Measurements from ENCODE around the gene PPARG. TPM values are rescaled to one million over a fixed set of nuclear protein-coding genes. Genes with fewer than 3 reads are reported as not detected.

The PPARG gene
- total RNA-seq, 1 donor from 2014 or later: not detected

DNA sequence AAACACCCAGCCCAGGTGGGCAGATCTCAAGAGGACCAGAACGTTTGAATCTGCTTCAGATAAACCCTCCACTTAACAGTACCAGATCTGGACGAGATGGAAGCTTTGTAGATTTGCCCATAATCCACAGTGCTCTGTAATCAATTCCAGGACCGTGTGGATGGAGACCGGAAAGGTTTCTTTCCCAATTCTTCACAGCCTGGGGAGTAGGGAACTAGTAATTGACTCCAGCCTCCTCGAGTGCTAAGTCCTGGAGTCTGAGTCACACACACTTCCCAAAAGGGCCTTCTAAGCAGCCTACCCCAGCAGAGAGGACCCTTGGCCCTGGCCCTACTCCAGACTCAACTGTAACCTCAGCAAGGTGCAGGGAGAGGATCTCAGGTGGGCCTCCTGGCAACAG lies 139.3 kb downstream of the PPARG start:
- H3K27me3 Mint-ChIP-seq (ENCODE audit: low read depth): no peaks in the 10 kb centered on the region
- H3K9me3 Mint-ChIP-seq: peaks cover 4% of the 10 kb centered on the region
- no peak overlapping the region for H3K4me3 Mint-ChIP-seq
- peaks cover 18% of the 10 kb centered on the region for H3K4me1 Mint-ChIP-seq
- H3K36me3 Mint-ChIP-seq (ENCODE audit: low read depth): no peaks in the 10 kb centered on the region
- DNase-seq (ENCODE audit: low read depth, low spot score): no peak
- no peak overlapping the region for H3K27ac Mint-ChIP-seq (ENCODE audit: unreplicated experiment)
- TF ChIP-seq, protein P1, sequence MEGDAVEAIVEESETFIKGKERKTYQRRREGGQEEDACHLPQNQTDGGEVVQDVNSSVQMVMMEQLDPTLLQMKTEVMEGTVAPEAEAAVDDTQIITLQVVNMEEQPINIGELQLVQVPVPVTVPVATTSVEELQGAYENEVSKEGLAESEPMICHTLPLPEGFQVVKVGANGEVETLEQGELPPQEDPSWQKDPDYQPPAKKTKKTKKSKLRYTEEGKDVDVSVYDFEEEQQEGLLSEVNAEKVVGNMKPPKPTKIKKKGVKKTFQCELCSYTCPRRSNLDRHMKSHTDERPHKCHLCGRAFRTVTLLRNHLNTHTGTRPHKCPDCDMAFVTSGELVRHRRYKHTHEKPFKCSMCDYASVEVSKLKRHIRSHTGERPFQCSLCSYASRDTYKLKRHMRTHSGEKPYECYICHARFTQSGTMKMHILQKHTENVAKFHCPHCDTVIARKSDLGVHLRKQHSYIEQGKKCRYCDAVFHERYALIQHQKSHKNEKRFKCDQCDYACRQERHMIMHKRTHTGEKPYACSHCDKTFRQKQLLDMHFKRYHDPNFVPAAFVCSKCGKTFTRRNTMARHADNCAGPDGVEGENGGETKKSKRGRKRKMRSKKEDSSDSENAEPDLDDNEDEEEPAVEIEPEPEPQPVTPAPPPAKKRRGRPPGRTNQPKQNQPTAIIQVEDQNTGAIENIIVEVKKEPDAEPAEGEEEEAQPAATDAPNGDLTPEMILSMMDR (conservative IDR thresholded peaks at IDR 0.05): no peak

DNA sequence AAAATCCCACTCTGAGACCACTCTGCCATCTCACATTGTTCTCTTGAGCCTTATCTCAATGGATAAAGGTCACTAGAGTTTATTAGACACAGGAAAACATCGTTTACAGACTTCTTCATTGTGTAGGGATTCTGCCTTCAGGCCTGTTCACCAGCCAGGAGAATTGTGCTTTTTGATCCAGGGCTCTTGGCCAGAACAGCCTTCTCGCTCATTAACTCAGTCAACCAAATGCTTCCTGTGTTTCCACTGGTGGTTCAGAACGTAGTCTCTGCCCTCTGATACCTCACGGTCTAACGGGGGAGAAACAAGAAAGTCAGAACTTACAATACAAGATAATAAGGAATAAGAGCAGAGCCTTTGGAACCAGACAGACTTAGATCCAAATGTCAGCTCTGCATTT lies 141.2 kb downstream of the PPARG start:
- peaks cover 4% of the 10 kb centered on the region for H3K9me3 Mint-ChIP-seq
- TF ChIP-seq, protein P1 (conservative IDR thresholded peaks at IDR 0.05): no peak
- H3K27ac Mint-ChIP-seq (ENCODE audit: unreplicated experiment): no peak overlapping the region
- no peaks in the 10 kb centered on the region for H3K36me3 Mint-ChIP-seq (ENCODE audit: low read depth)
- no peak for DNase-seq (ENCODE audit: low read depth, low spot score)
- H3K4me3 Mint-ChIP-seq: no peak overlapping the region
- H3K27me3 Mint-ChIP-seq (ENCODE audit: low read depth): peaks cover 1% of the 10 kb centered on the region
- H3K4me1 Mint-ChIP-seq: peaks cover 18% of the 10 kb centered on the region

DNA sequence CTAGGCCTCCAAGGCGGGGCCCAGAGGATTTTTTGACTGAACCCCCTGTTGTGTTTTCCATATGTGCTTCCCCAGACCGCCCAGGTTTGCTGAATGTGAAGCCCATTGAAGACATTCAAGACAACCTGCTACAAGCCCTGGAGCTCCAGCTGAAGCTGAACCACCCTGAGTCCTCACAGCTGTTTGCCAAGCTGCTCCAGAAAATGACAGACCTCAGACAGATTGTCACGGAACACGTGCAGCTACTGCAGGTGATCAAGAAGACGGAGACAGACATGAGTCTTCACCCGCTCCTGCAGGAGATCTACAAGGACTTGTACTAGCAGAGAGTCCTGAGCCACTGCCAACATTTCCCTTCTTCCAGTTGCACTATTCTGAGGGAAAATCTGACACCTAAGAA lies 145.0 kb downstream of the PPARG start:
- Mint-ChIP-seq H3K27me3 (ENCODE audit: low read depth) (peaks cover 18% of the 10 kb centered on the region), H3K27ac (ENCODE audit: unreplicated experiment) (no peak overlapping the region), H3K36me3 (ENCODE audit: low read depth) (no peaks in the 10 kb centered on the region), H3K4me3 (no peak overlapping the region), H3K9me3 (peaks cover 4% of the 10 kb centered on the region), H3K4me1 (peaks cover 10% of the 10 kb centered on the region)
- TF ChIP-seq, protein P1 (conservative IDR thresholded peaks at IDR 0.05): no peak
- no peak for DNase-seq (ENCODE audit: low read depth, low spot score)

DNA sequence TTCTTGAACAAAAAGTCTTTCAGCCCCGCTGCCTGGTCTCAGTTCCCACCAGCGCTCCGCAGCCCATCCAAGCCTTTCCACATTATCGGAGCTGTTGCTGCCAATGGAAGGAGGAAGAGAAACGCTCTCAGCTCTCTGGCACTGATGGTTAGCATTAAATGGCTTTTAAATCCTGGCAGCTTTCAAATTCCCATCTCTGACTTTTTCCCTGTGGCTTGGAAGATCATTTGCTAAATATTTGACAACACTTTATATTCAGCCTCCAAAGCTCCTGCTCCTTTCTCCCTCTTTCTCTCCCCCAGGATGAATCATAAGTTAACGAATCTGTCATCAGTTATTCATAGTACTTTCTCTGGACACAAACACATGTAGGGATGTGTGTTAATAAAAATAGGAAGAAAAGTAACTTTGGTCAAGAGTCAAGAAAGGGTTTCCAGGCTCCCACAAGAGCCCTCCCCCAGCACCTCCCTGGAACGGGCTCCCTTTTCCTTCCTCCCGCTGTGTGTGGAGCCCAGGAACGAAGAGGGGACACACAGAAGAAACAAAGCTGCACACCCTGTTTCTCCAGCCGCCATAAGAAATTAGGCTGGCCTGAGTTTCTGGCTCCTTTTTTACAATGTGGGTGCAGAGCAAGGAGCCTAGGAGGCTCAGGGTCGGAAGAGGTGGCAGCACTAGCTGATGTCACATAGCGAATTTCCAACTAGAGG lies 147.8 kb downstream of the PPARG start:
- H3K4me3 Mint-ChIP-seq: no peak overlapping the region
- DNase-seq (ENCODE audit: low read depth, low spot score): no peak
- no peak overlapping the region for H3K27ac Mint-ChIP-seq (ENCODE audit: unreplicated experiment)
- peaks cover 18% of the 10 kb centered on the region for H3K27me3 Mint-ChIP-seq (ENCODE audit: low read depth)
- no peaks in the 10 kb centered on the region for H3K36me3 Mint-ChIP-seq (ENCODE audit: low read depth)
- peaks cover 4% of the 10 kb centered on the region for H3K4me1 Mint-ChIP-seq
- TF ChIP-seq, protein P1 (conservative IDR thresholded peaks at IDR 0.05): no peak
- H3K9me3 Mint-ChIP-seq: no peaks in the 10 kb centered on the region

DNA sequence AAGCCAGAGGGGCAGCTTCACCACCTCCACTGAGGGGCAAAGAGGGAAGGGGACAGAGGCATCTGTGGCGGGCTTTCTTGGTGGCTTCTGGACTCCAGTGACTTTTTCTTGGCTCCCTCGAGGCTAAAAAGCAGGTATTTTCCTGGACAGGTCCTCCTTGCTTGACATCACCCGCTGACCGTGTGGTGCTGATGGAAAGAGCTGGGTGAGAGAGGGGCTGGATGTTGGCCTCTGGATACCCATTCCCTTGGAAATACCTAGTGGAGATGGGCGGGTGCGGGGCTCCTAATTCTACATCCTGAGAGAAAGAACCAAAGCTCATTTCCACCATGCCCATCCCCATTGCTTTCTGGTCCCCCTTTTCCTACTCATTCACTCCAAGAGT lies 148.3 kb downstream of the PPARG start:
- Mint-ChIP-seq H3K27ac (ENCODE audit: unreplicated experiment) (no peak overlapping the region), H3K36me3 (ENCODE audit: low read depth) (no peaks in the 10 kb centered on the region), H3K9me3 (no peaks in the 10 kb centered on the region), H3K4me1 (peaks cover 4% of the 10 kb centered on the region), H3K27me3 (ENCODE audit: low read depth) (peaks cover 18% of the 10 kb centered on the region), H3K4me3 (no peak overlapping the region)
- DNase-seq (ENCODE audit: low read depth, low spot score): no peak
- TF ChIP-seq, protein P1 (conservative IDR thresholded peaks at IDR 0.05): no peak
